ENCODE results near the gene ASTN1.

Gene ASTN1

GRCh38 chr1:176976771-176977170, 187.7 kb downstream of the ASTN1 start:
- DNase-seq = no peak

- no peak for DNase-seq
Measured at GRCh38 chr1:176976225-176976624, 188.3 kb downstream of the ASTN1 start.

GRCh38 chr1:176964687-176965086, 199.8 kb downstream of the ASTN1 start:
- no peak for DNase-seq

DNA sequence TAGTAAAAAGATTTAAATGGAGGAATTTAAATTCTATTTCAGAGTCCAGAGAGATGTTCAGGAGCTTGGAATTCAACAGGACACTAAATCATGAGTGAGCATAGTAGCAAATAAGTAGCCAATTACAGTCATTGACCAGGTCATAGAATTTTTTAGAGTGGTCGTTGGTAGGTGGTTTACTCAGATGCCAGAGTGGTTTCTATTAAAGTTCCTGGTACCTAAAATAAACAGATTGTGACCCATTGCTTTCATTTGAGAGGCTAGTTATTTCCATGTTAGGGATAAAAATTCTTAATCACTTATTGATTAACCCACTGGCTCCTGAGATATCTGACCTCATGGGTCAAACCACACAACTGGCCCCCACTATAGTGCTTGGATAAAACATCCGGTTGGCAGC, 201.3 kb downstream of the ASTN1 start:
- DNase-seq = no peak

- DNase-seq = no peak
Measured at GRCh38 chr1:176961678-176962077, 202.8 kb downstream of the ASTN1 start.

GRCh38 chr1:176959191-176959820, 205.2 kb downstream of the ASTN1 start:
- DNase-seq = no peak

GRCh38 chr1:176957603-176958002, 206.9 kb downstream of the ASTN1 start:
- no peak for DNase-seq

DNA sequence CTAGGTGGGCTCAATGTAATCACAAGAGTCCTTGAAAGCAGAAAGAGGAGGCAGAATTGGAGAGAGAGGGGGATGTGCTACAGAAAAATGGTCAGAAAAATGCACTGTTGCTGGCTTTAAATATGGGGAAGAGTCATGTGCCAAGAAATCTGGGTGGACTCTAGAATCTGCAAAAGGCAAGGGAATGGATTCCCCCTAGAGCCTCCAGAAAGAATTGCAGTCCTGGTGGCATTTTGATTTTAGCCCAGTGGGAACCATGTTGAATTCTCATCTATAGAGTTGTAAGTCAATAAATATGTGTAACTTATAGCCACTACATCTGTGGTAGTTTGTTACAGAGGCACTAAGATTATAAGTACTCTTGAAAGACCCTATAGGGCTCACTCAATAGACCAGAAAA, 210.3 kb downstream of the ASTN1 start:
- no peak for DNase-seq

- DNase-seq = no peak
Measured at GRCh38 chr1:176950736-176951324, 213.7 kb downstream of the ASTN1 start.

DNA sequence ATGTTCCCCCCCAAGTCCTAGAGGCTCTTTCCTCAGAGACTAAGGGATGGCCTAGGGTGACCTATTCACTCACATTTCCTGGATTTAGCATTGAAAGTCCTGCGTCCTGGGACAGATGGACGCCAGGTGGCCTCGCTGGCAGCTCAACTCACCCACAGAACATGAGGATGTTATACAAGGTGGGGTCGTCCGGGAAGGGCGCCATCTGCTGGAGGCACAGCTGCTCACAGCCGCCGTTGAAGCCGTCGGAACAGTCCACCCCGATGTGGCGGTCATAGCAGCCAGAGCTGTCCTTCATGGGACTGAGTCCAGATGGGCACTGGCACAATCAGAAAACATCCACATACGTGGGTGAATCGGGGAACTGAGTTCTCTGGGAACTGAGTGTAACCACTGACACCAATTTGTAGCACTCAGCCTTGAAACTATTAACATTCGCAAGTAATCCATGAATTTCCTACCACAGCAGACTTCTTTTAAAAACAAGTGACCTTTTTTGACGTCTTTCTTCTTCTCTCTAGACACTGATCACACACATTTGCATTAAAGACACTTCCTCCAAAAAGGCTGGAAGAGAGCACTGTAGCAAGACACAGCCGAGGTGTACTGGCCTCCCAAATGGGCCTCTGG, 215.4 kb downstream of the ASTN1 start:
- no peak for DNase-seq

GRCh38 chr1:176944606-176945005, 219.9 kb downstream of the ASTN1 start:
- DNase-seq = no peak

GRCh38 chr1:176943783-176944182, 220.7 kb downstream of the ASTN1 start:
- no peak for DNase-seq

GRCh38 chr1:176942346-176942745, 222.2 kb downstream of the ASTN1 start:
- no peak for DNase-seq

GRCh38 chr1:176939993-176940392, 224.5 kb downstream of the ASTN1 start:
- no peak for DNase-seq

GRCh38 chr1:176938375-176938774, 226.1 kb downstream of the ASTN1 start:
- DNase-seq = no peak

DNA sequence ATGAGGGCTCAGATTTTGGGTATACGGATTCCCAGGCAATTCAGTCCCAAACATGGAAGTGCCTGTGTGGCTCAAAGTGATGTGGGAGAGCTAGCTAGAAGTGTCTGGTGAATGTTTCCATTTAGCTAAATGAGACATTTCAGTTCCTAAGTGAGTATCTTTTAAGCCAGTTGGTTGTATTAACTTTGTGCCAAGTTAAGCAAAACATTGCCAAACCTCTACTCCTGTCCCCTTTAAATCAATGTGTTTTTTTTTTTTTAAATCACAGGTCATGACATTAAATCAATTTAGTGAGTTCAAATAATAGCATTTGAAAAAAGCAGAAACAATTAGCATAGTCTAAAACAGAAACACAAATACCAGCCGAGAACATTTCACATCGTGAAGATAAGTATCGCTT, 230.1 kb downstream of the ASTN1 start:
- DNase-seq = no peak

- no peak for DNase-seq
Measured at GRCh38 chr1:176932114-176933104, 232.1 kb downstream of the ASTN1 start.

GRCh38 chr1:176931526-176931925, 233.0 kb downstream of the ASTN1 start:
- no peak for DNase-seq

DNA sequence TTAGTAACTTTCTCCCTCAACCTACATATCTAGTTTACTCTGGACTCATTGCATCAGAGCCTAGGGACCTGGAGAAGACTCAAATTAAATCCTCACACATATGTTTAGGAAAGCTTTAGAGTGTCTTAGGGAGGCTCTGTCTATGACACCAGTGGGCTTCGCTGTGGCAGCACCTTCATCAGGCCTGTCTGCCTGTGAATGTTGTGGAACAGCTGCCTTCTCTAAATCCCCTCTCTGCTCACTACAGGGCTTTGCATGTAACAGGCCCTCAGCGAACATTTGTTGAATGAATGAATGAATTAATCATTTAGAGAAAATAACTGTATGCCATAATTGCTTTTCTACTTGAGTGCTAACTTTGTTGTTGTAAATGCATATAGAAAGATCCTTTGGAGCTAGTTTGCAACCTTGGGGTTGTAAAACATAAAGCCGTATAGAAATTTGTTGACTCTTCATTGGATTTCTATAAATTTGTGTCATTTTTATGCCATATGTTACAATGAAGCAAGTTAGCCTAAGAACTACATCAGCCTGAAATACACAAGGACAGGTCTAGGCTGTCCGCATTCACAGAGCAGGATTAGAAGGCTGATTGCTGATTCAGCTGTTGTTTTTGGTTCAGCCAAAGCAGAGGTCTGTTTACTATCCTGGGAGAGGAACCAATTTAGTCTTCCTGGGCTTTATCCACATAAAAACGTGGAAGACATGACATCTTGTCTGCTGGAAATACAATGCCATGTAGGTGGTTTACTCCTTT, 238.0 kb downstream of the ASTN1 start:
- no peak for DNase-seq

- no peak for DNase-seq
Measured at GRCh38 chr1:176925223-176925622, 239.3 kb downstream of the ASTN1 start.

DNA sequence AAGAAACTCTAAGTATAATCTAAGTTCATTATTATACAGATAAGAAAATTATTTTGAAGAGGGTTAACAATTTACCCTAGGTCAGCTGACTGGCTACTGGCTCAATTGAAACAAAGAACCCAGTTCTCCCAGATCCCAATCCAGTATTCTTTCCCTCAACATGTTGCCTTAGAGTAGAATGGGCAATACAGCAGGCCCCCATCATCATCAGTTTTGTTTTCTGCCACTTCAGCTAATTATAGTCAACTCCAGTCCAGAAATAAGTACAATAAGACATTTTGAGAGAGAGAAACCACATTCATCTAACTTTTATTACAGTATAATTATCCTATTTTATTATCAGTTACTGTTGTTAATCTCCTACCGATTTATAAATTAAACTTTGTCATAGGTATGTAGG, 241.2 kb downstream of the ASTN1 start:
- no peak for DNase-seq

Data from activated CD4-positive, alpha-beta T cell treated with anti-CD3 and anti-CD28 coated beads for 4 hours (primary cell).